RCC 7860 (cell line): Measurements from ENCODE around the gene COL1A2.

Source experiments
- DNase-seq: peaks from one replicate; pipeline ENCODE4 v3.0.0-alpha.2; 2015; ENCODE audit warnings: low spot score
- FAIRE-seq: peaks from 2 replicates; lab custom pipeline; 2012; peaks lifted over from hg19 to GRCh38; lab: Jason Lieb, UNC

Gene COL1A2

GRCh38 chr7:94394437-94395140 is at the start of gene COL1A2:
Gene COL1A2, plus strand, starts transcription at chr7:94394895. Its CDS starts 137 bp downstream, at chr7:94395032.
- no peak for FAIRE-seq

GRCh38 chr7:94345907-94346306 is 48.8 kb upstream of the COL1A2 start:
- DNase-seq (no peak), FAIRE-seq (no peak)

More at GRCh38 chr7:94394437-94395140, at the start of gene COL1A2:
- no peak for DNase-seq

GRCh38 chr7:94348142-94348541 is 46.6 kb upstream of the COL1A2 start:
- DNase-seq (no peak), FAIRE-seq (no peak)

GRCh38 chr7:94350734-94351133 is 44.0 kb upstream of the COL1A2 start:
- no peak for DNase-seq
- FAIRE-seq: no peak

- DNase-seq: no peak
- FAIRE-seq: no peak
Measured at GRCh38 chr7:94351703-94352102, 43.0 kb upstream of the COL1A2 start.

GRCh38 chr7:94352887-94353286 is 41.8 kb upstream of the COL1A2 start:
- FAIRE-seq: no peak
- DNase-seq: no peak

GRCh38 chr7:94354953-94355352 is 39.7 kb upstream of the COL1A2 start:
- DNase-seq (no peak), FAIRE-seq (no peak)

GRCh38 chr7:94355454-94355853 is 39.2 kb upstream of the COL1A2 start:
- DNase-seq (no peak), FAIRE-seq (no peak)

- no peak for FAIRE-seq
Measured at GRCh38 chr7:94357076-94357475, 37.6 kb upstream of the COL1A2 start.

GRCh38 chr7:94360926-94361325 is 33.8 kb upstream of the COL1A2 start:
- FAIRE-seq (no peak), DNase-seq (no peak)

More at GRCh38 chr7:94357076-94357475, 37.6 kb upstream of the COL1A2 start:
- no peak for DNase-seq

GRCh38 chr7:94362276-94362675 is 32.4 kb upstream of the COL1A2 start:
- no peak for DNase-seq

GRCh38 chr7:94364816-94365215 is 29.9 kb upstream of the COL1A2 start:
- FAIRE-seq: no peak
- no peak for DNase-seq

More at GRCh38 chr7:94362276-94362675, 32.4 kb upstream of the COL1A2 start:
- FAIRE-seq: no peak

- no peak for FAIRE-seq
- DNase-seq: no peak
Measured at GRCh38 chr7:94366163-94366562, 28.5 kb upstream of the COL1A2 start.

GRCh38 chr7:94366832-94367231 is 27.9 kb upstream of the COL1A2 start:
- DNase-seq (no peak), FAIRE-seq (no peak)

- DNase-seq (no peak), FAIRE-seq (no peak)
Measured at GRCh38 chr7:94367949-94368348, 26.7 kb upstream of the COL1A2 start.

GRCh38 chr7:94368371-94368791 is 26.3 kb upstream of the COL1A2 start:
- no peak for FAIRE-seq
- DNase-seq: no peak

GRCh38 chr7:94374231-94374630 is 20.5 kb upstream of the COL1A2 start:
- FAIRE-seq: no peak
- DNase-seq: no peak

- no peak for FAIRE-seq
Measured at GRCh38 chr7:94374721-94375566, 19.8 kb upstream of the COL1A2 start.

GRCh38 chr7:94375691-94376090 is 19.0 kb upstream of the COL1A2 start:
- DNase-seq: no peak

More at GRCh38 chr7:94374721-94375566, 19.8 kb upstream of the COL1A2 start:
- no peak for DNase-seq

GRCh38 chr7:94376281-94376680 is 18.4 kb upstream of the COL1A2 start:
- FAIRE-seq (no peak), DNase-seq (no peak)

More at GRCh38 chr7:94375691-94376090, 19.0 kb upstream of the COL1A2 start:
- no peak for FAIRE-seq

- FAIRE-seq: no peak
- no peak for DNase-seq
Measured at GRCh38 chr7:94378356-94378755, 16.3 kb upstream of the COL1A2 start.

GRCh38 chr7:94380264-94380663 is 14.4 kb upstream of the COL1A2 start:
- no peak for FAIRE-seq

More at GRCh38 chr7:94380264-94380663, 14.4 kb upstream of the COL1A2 start:
- no peak for DNase-seq
